Measurements from ENCODE around the gene FAM120B.

Gene FAM120B

GRCh38 chr6:170452767-170453545 is 146.4 kb downstream of the FAM120B start:
- no peak overlapping the region for H3K4me3 ChIP-seq (replicated peaks; ENCODE audit: insufficient read depth, low read length)
- TF ChIP-seq POLR2AphosphoS5 (IDR thresholded peaks at IDR 0.05; ENCODE audit: low read depth) (no peak), GABPA (IDR thresholded peaks at IDR 0.05; ENCODE audit: low read depth) (no peak), SPI1 (IDR thresholded peaks at IDR 0.05; ENCODE audit: borderline replicate concordance, low read depth) (no peak), CTCF (IDR thresholded peaks at IDR 0.05; ENCODE audit: insufficient read depth, low read length) (no peak)
- TF ChIP-seq, protein P1, sequence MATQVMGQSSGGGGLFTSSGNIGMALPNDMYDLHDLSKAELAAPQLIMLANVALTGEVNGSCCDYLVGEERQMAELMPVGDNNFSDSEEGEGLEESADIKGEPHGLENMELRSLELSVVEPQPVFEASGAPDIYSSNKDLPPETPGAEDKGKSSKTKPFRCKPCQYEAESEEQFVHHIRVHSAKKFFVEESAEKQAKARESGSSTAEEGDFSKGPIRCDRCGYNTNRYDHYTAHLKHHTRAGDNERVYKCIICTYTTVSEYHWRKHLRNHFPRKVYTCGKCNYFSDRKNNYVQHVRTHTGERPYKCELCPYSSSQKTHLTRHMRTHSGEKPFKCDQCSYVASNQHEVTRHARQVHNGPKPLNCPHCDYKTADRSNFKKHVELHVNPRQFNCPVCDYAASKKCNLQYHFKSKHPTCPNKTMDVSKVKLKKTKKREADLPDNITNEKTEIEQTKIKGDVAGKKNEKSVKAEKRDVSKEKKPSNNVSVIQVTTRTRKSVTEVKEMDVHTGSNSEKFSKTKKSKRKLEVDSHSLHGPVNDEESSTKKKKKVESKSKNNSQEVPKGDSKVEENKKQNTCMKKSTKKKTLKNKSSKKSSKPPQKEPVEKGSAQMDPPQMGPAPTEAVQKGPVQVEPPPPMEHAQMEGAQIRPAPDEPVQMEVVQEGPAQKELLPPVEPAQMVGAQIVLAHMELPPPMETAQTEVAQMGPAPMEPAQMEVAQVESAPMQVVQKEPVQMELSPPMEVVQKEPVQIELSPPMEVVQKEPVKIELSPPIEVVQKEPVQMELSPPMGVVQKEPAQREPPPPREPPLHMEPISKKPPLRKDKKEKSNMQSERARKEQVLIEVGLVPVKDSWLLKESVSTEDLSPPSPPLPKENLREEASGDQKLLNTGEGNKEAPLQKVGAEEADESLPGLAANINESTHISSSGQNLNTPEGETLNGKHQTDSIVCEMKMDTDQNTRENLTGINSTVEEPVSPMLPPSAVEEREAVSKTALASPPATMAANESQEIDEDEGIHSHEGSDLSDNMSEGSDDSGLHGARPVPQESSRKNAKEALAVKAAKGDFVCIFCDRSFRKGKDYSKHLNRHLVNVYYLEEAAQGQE (IDR thresholded peaks at IDR 0.05; ENCODE audit: insufficient replicate concordance, low read depth) = no peak
- H3K27ac ChIP-seq (replicated peaks) = no peak overlapping the region
- H3K27me3 ChIP-seq (ENCODE audit: insufficient read depth, poor library complexity, severe bottlenecking) = no peaks in the 10 kb centered on the region
- DNase-seq (ENCODE audit: low read depth in 1 of 2, low spot score in 1 of 2) = no peak

- H3K27me3 ChIP-seq (ENCODE audit: insufficient read depth, poor library complexity, severe bottlenecking) = no peaks in the 10 kb centered on the region
- H3K4me3 ChIP-seq (replicated peaks; ENCODE audit: insufficient read depth, low read length) = no peak overlapping the region
- no peak for DNase-seq (ENCODE audit: low read depth in 1 of 2, low spot score in 1 of 2)
- TF ChIP-seq GABPA (IDR thresholded peaks at IDR 0.05; ENCODE audit: low read depth) (no peak), CTCF (IDR thresholded peaks at IDR 0.05; ENCODE audit: insufficient read depth, low read length) (no peak), SPI1 (IDR thresholded peaks at IDR 0.05; ENCODE audit: borderline replicate concordance, low read depth) (no peak), POLR2AphosphoS5 (IDR thresholded peaks at IDR 0.05; ENCODE audit: low read depth) (no peak)
- TF ChIP-seq, protein P1 (IDR thresholded peaks at IDR 0.05; ENCODE audit: insufficient replicate concordance, low read depth) = no peak
- no peak overlapping the region for H3K27ac ChIP-seq (replicated peaks)
Observed at GRCh38 chr6:170453586-170454511, 147.3 kb downstream of the FAM120B start.

GRCh38 chr6:170454512-170455285 is 148.1 kb downstream of the FAM120B start:
- Histone ChIP-seq H3K4me3 (replicated peaks; ENCODE audit: insufficient read depth, low read length) (no peak overlapping the region), H3K27me3 (ENCODE audit: insufficient read depth, poor library complexity, severe bottlenecking) (no peaks in the 10 kb centered on the region), H3K27ac (replicated peaks) (no peak overlapping the region)
- TF ChIP-seq, protein P1 (IDR thresholded peaks at IDR 0.05; ENCODE audit: insufficient replicate concordance, low read depth) = no peak
- no peak for DNase-seq (ENCODE audit: low read depth in 1 of 2, low spot score in 1 of 2)

Data from HL-60 (cell line).